GM19324 (cell line): Measurements from ENCODE around the gene CNIH4.
"Not testable (repeated sequence)": the region's sequence is repeated elsewhere in the genome, so short reads cannot be mapped to it uniquely, and the experiment has no call there.

Experiments
- ATAC-seq: cut with Tn5 transposase; IDR thresholded peaks from one replicate; pipeline ENCODE4 v1.9.1; 2021; ENCODE audit warnings: mild to moderate bottlenecking, moderate library complexity; ENCODE audit not compliant: unreplicated experiment, low FRiP score

The CNIH4 gene

DNA sequence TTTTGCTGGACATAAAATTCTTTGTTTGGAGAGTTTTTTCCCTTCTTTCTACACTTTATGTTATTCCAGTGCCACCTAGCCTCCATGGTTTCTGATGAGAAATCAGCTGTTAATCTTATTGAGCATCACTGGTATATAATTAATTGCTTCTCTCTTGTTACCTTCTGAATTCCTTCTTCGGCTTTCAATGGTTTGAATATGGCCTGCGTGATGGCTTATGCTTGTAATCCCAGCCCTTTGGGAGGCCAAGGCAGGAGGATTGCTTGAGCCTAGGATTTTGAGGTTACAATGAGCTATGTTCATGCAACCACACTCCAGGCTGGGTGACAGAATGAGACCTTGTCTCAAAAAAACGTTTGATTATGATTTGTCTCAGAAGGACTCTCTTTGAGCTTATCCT is 13.0 kb upstream of the CNIH4 start:
- ATAC-seq: no peak

- ATAC-seq: no peak
Measured at GRCh38 chr1:224348137-224348536, 8.5 kb upstream of the CNIH4 start.

DNA sequence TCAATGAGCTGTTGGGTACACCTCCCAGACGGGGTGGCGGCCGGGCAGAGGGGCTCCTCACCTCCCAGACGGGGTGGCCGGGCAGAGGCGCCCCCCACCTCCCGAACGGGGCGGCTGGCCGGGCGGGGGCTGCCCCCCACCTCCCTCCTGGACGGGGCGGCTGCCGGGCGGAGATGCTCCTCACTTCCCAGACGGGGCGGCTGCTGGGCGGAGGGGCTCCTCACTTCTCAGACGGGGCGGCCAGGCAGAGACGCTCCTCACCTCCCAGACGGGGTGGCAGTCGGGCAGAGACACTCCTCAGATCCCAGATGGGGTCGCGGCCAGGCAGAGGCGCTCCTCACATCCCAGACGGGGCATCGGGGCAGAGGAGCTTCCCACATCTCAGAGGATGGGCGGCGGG is 7.0 kb upstream of the CNIH4 start:
- not testable (repeated sequence) for ATAC-seq

DNA sequence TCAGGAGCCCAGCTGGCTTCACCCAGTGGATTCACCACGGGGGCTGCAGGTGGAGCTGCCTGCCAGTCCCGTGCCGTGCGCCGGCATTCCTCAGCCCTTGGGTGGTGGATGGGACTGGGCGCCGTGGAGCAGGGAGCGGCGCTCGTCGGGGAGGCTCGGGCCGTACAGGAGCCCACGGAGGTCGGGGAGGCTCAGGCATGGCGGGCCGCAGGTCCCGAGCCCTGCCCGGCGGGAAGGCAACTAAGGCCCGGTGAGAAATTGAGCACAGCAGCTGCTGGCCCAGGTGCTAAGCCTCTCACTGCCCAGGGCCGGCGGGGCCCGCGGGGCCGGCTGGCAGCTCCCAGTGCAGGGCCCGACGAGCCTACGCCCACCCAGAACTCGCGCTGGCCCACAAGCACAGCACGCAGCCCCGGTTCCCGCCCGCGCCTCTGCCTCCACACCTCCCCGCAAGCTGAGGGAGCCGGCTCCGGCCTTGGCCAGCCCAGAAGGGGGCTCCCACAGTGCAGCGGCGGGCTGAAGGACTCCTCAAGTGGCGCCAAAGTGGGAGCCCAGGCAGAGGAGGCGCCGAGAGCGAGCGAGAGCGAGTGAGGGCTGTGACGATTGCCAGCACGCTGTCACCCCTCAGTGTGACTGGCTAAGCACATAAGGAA is 4.1 kb upstream of the CNIH4 start:
- ATAC-seq: not testable (repeated sequence)

DNA sequence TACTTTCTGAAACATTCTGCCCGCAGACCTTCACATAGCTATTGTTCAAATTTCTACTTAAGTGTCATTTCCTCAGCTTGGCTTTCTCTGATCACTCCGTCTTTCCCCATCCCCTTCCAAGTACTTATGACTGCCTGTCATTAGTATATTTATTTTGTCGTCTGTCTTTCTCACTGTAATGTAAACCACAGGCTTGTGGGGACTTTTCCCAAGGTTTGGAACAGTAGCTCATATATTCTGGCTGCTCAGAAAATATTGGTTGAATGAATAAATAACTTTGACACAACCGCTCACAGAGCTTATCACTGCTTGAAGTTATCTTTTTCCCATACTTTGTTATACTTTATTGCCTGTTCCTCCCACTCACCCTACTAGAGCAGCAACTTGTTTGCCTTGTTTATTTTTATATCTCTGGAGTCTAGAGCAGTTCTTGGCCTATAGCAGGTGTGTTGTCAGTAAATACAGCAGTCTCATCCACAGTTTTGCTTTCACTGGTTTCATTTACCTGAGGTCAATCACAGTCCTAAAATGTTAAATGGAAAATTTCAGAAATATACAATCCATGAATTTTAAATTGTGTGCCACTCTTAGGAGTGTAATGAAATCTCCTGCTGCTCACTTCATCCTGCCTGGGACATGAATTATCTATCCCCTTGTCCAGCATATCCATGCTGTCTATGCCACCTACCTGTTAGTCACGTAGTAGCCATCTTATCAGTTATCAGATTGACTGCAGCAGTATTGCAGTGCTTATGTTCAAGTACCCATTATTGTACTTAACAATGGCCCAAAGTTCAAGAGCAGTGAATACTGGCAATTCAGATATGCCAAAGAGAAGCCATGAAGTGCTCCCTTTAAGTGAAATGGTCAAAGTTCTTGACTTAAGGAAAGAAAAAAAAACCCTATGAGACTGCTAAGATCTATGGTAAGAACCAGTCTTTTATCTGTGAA is 2.4 kb upstream of the CNIH4 start:
- no peak for ATAC-seq

GRCh38 chr1:224357626-224358124 is 996 bp downstream of the CNIH4 start:
- no peak for ATAC-seq

DNA sequence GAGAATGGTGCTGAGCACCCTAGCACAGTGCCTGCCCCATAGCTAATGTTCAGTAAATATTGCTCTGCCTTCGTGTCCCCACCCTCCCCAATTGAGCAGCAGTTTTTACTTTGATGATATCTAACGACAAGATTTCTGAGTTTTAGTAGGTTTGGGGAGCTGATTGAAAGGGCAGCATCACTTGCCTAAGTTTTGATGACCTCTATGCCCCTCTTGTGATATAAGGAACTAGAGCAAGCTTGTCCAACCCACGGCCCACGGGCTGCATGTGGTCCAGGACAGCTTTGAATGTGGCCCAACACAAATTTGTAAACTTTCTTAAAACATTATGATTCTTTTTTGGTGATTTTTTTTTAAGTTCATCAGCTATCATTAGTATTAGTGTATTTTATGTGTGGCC is 1.6 kb downstream of the CNIH4 start:
- ATAC-seq: no peak

DNA sequence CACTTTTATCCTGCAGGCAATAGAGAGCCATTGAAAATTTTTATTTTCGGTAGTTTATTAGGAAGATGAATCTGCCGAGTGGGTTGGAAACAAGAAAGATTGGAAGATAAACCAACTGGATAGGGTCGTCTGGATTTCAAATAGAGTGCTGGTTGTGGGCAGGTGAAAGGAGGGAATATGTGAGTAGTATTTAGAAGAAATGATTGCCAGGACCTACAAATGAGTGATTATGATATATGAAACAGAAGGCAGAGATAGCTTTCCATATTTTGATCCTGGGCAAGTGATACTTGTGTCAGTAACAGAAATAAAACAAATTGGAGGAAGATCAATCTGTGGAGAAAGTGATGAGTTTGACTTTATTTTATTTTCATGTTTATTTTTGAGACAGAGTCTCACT is 2.5 kb downstream of the CNIH4 start:
- no peak for ATAC-seq

GRCh38 chr1:224368409-224368808 is 11.7 kb downstream of the CNIH4 start:
- no peak for ATAC-seq

GRCh38 chr1:224373008-224373590 is 16.4 kb downstream of the CNIH4 start:
- ATAC-seq: no peak

DNA sequence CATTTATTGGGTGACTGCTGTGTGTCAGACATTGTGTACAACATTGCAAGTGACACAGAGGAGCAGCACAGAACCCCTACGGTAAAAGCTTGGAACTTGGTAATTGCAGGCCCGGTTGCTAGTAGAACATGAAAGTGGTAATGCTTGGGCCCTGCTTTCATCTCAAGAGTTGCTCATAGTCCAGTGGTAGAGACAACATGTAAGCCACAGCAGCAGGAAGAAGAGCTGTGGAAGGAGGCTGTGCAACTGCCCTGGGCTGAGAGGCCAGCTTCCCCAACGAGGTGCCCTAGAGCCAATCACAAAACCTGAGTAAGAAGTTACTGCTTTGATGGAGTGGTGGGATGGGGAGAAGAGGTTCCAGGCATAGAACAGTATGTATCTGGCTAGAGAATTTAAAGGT is 18.4 kb downstream of the CNIH4 start:
- no peak for ATAC-seq

GRCh38 chr1:224377676-224378006 is 21.0 kb downstream of the CNIH4 start:
- peak; percentile 55 for ATAC-seq

- ATAC-seq: no peak
Measured at GRCh38 chr1:224378855-224379631, 22.4 kb downstream of the CNIH4 start.

- peak; percentile 71 for ATAC-seq
Measured at GRCh38 chr1:224380003-224380402, 23.3 kb downstream of the CNIH4 start.

DNA sequence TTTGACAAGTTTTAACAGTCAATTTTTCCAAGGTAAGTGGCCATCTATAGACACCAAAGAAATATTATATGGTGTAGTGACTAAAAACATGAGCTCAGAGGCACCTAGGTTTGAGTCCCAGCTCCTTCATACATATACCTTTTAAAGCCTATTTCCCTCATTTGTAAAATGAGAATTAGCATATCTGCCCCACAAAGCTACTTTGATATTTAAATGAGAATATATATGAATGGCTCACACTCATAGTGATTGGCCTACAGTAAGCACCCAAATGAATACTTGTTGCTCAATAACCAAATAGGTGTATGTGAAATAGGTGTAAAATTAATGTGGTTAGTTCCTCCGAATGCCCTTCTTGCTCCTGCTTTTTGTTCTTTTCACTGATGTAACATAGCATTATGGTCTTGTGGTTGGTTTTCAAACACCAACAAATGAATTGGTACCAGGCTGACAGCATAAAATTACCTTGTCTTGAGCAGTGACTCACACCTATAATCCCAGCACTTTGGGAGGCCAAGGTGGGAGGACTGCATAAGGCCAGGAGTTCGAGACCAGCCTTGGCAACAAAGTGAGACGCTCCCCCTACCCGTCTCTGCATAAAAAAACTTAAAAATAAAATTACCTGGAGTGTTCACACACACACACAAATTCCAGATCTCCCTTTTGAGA is 25.3 kb downstream of the CNIH4 start:
- ATAC-seq: no peak

GRCh38 chr1:224383218-224383617 is 26.5 kb downstream of the CNIH4 start:
- ATAC-seq: no peak

DNA sequence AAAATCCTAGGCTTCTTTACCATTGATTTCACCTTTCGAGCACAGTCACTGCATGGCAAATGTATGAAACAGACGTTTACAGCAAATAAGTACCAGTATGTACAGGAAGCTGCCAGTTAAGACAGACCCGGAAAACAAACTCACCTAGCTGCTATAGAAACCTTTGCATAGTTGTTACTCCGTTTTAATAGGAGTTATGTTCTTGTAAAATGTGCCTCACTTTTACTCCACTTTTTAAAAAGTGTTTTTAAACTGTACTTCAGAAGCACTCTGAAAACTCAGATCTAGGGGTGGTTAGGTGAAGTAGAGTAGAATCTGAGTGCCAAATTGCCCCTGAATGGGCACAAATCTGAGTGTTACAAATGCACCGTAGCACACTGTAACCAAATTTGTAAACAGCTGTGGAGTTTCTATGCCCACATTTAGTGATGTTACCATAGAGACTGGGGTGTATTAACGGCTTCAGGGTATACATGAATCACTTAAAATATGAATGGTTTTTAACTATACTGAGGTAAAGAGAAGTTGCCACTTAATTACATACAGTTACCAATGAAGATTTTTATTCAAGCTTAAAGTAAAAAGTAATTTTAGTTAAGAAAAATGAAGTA is 30.7 kb downstream of the CNIH4 start:
- no peak for ATAC-seq

DNA sequence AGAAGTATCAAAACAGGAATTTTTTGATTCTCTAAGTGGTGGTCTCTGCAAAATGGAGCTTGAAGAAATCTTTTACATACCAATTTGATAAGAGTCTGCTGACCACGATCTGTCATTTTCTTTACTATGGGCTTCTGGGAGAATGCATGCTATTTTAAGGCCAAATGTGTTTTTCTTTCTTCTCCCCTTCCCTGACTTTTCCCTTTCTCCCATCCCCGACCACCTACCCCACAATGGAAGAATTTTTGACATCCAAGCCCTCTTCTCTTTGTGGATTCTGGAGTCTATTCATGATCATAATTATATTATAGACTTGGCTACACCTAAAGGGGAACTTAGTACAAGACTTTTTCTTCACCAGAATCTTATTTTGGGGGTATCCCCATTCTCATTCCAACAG is 31.3 kb downstream of the CNIH4 start:
- ATAC-seq: no peak

DNA sequence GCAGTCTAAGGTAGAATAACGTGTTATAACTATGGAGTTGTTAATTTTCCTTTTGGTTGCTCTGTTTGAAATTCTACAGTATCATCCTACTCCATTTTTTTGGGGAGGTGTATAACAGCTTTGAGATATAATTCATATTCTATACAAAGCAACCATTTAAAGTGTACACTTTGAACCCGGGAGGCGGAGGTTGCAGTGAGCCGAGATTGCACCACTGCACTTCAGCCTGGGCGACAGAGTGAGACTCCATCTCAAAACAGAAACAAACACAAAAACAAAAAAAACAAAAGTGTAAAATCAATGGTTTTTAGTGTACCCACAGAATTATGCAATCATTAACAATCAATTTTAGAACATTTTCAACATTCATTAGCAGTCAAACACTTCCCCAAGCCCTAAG is 33.8 kb downstream of the CNIH4 start:
- no peak for ATAC-seq
